ENCODE results near the gene SAMM50. TPM values are rescaled to one million over a fixed set of nuclear protein-coding genes. Genes with fewer than 3 reads are reported as not detected.

SAMM50 gene
- total RNA-seq, 1 donor from 2014 or later = 57.5 TPM

DNA sequence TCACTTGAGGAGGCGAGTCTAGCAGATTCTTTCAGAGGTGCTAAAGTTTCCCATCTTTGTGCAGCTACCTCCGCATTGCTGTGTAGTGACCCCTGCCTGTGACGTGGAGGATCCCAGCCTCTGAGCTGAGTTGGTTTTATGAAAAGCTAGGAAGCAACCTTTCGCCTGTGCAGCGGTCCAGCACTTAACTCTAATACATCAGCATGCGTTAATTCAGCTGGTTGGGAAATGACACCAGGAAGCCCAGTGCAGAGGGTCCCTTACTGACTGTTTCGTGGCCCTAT is 8.9 kb upstream of the SAMM50 start:
- peaks cover 4% of the 10 kb centered on the region for H3K36me3 Mint-ChIP-seq
- no peaks in the 10 kb centered on the region for H3K27me3 Mint-ChIP-seq
- no peaks in the 10 kb centered on the region for H3K9me3 Mint-ChIP-seq
- no peaks in the 10 kb centered on the region for H3K4me1 Mint-ChIP-seq (ENCODE audit: unreplicated experiment)
- no peak for TF ChIP-seq CTCF (conservative IDR thresholded peaks at IDR 0.05)
- H3K27ac Mint-ChIP-seq = no peak overlapping the region
- DNase-seq (ENCODE audit: extremely low spot score, unreplicated experiment) = no peak
- H3K4me3 Mint-ChIP-seq = no peak overlapping the region

- no peak overlapping the region for H3K4me3 Mint-ChIP-seq
- peaks cover 2% of the 10 kb centered on the region for H3K4me1 Mint-ChIP-seq (ENCODE audit: unreplicated experiment)
- H3K9me3 Mint-ChIP-seq = no peaks in the 10 kb centered on the region
- H3K36me3 Mint-ChIP-seq = no peaks in the 10 kb centered on the region
- H3K27me3 Mint-ChIP-seq = no peaks in the 10 kb centered on the region
- no peak for TF ChIP-seq CTCF (conservative IDR thresholded peaks at IDR 0.05)
- no peak overlapping the region for H3K27ac Mint-ChIP-seq
- no peak for DNase-seq (ENCODE audit: extremely low spot score, unreplicated experiment)
Observed at GRCh38 chr22:43948836-43949406, 6.3 kb upstream of the SAMM50 start.

GRCh38 chr22:43951391-43951790 is 3.9 kb upstream of the SAMM50 start:
- H3K27ac Mint-ChIP-seq = no peak overlapping the region
- H3K4me3 Mint-ChIP-seq = no peak overlapping the region
- no peaks in the 10 kb centered on the region for H3K27me3 Mint-ChIP-seq

GRCh38 chr22:43951966-43952365 is 3.3 kb upstream of the SAMM50 start:
- H3K36me3 Mint-ChIP-seq = peaks cover 3% of the 10 kb centered on the region
- DNase-seq (ENCODE audit: extremely low spot score, unreplicated experiment) = no peak
- TF ChIP-seq CTCF (conservative IDR thresholded peaks at IDR 0.05) = no peak
- no peak overlapping the region for H3K27ac Mint-ChIP-seq
- peaks cover 24% of the 10 kb centered on the region for H3K4me1 Mint-ChIP-seq (ENCODE audit: unreplicated experiment)
- no peak overlapping the region for H3K4me3 Mint-ChIP-seq
- no peaks in the 10 kb centered on the region for H3K9me3 Mint-ChIP-seq
- no peaks in the 10 kb centered on the region for H3K27me3 Mint-ChIP-seq

More at GRCh38 chr22:43951391-43951790, 3.9 kb upstream of the SAMM50 start:
- no peak for DNase-seq (ENCODE audit: extremely low spot score, unreplicated experiment)
- Mint-ChIP-seq H3K36me3 (peaks cover 1% of the 10 kb centered on the region), H3K4me1 (ENCODE audit: unreplicated experiment) (peaks cover 18% of the 10 kb centered on the region), H3K9me3 (no peaks in the 10 kb centered on the region)
- TF ChIP-seq CTCF (conservative IDR thresholded peaks at IDR 0.05) = no peak

DNA sequence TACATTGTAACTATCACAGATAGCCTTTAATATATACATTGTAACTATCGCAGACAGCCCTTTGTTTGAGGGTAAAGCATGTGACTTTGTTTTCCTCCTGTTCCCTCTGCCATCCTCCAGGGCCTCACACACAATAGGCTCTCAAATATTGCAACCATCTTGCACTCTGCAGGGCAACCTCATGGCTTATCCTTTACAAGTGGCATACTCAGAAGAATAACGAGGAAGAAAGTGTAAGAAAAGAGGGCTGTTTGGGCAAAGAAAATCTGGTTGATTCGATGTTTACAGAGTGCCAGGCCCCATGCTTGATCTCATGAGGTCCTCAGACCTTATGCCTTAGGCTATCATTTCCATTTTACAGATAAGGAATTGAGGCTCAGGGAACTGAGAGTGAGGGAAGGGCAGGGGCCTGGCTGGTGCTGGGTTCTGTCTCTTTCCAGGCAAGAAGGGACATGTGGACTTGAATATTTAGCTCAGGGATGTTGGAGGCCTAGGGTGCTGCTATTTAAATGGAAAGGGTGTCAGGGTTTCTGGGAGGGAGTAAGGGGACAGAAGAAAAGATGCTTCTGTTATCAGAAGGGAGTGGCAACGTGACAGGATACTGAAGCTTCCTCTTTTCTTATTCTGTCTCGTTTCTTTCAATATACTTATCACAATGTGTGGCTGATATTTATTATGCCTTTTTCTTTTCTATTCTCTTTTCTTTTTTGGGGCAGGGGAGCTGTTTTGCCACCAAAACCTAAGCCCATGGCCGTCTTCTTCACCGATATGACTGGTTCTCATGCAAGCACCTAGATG is 1.1 kb upstream of the SAMM50 start:
- peaks cover 3% of the 10 kb centered on the region for H3K36me3 Mint-ChIP-seq
- TF ChIP-seq CTCF (conservative IDR thresholded peaks at IDR 0.05) = no peak
- peaks cover 30% of the 10 kb centered on the region for H3K4me1 Mint-ChIP-seq (ENCODE audit: unreplicated experiment)
- H3K27ac Mint-ChIP-seq = peak overlapping the region; percentile 93
- H3K27me3 Mint-ChIP-seq = no peaks in the 10 kb centered on the region
- no peaks in the 10 kb centered on the region for H3K9me3 Mint-ChIP-seq
- no peak for DNase-seq (ENCODE audit: extremely low spot score, unreplicated experiment)
- H3K4me3 Mint-ChIP-seq = peak overlapping the region; percentile 97
